Progenitor cell of endocrine pancreas (in vitro differentiated cells): ENCODE data around the gene MRRF. TPM values are rescaled to one million over a fixed set of nuclear protein-coding genes. Genes with fewer than 3 reads are reported as not detected.
"Not testable (repeated sequence)": the region's sequence is repeated elsewhere in the genome, so short reads cannot be mapped to it uniquely, and the experiment has no call there.

Experiments used
- DNase-seq: peaks from one replicate; pipeline ENCODE4 v3.0.0; 2021; ENCODE audit warnings: low spot score; ENCODE audit not compliant: unreplicated experiment
- H3K27ac Mint-ChIP-seq: 2 replicates; pipeline ENCODE4 v1.8.0; 2021; ENCODE audit warnings: mild to moderate bottlenecking, moderate library complexity, mixed read lengths
- H3K27me3 Mint-ChIP-seq: 2 replicates; pipeline ENCODE4 v1.8.0; 2021; ENCODE audit warnings: mixed read lengths
- H3K36me3 Mint-ChIP-seq: 2 replicates; pipeline ENCODE4 v1.8.0; 2022; ENCODE audit warnings: mixed read lengths; ENCODE audit not compliant: insufficient read depth
- H3K4me1 Mint-ChIP-seq: 2 replicates; pipeline ENCODE4 v1.8.0; 2021; ENCODE audit warnings: low read depth, mixed read lengths
- H3K4me3 Mint-ChIP-seq: 2 replicates; pipeline ENCODE4 v1.8.0; 2021; ENCODE audit warnings: low read depth, mild to moderate bottlenecking, moderate library complexity, mixed read lengths
- H3K9me3 Mint-ChIP-seq: 2 replicates; pipeline ENCODE4 v1.8.0; 2021; ENCODE audit warnings: low read depth, mixed read lengths
- total RNA-seq: library from RNA; stranded (reverse); gene quantifications from 2 replicates; pipeline ENCODE4 v1.2.1, GENCODE V29; 2021
- TF ChIP-seq, protein P1 (sequence below): fragments of 200-600 bp; sonication (generic); IDR thresholded peaks from one replicate; pipeline ENCODE4 v1.5.0; 2021; ENCODE audit warnings: antibody characterized with exemption, mild to moderate bottlenecking; ENCODE audit not compliant: unreplicated experiment

The MRRF gene
- total RNA-seq, 1 donor from 2014 or later = 34.3 TPM

DNA sequence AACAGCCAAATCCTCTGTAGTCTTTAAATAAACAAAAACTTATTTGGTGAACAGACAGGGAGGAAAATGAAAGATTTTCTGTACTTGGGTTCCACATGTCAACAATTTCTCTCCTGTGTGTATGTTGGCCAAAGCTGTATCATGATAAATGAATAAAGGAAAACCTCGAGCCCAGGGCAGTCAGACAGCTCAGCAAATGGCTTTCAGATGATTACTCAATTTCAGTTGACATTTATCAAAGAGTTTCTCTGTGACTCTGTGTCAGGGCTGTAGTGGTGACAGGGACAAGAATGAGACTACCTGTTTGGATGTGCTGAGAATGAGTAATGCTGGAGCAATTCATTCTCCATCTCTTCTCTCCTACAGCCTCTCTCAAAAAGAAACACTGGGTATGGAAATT lies 60.4 kb downstream of the MRRF start:
- Mint-ChIP-seq H3K36me3 (peaks cover 11% of the 10 kb centered on the region), H3K4me1 (peaks cover 3% of the 10 kb centered on the region), H3K9me3 (no peaks in the 10 kb centered on the region), H3K27me3 (no peaks in the 10 kb centered on the region), H3K27ac (no peak overlapping the region), H3K4me3 (no peak overlapping the region)
- TF ChIP-seq, protein P1, sequence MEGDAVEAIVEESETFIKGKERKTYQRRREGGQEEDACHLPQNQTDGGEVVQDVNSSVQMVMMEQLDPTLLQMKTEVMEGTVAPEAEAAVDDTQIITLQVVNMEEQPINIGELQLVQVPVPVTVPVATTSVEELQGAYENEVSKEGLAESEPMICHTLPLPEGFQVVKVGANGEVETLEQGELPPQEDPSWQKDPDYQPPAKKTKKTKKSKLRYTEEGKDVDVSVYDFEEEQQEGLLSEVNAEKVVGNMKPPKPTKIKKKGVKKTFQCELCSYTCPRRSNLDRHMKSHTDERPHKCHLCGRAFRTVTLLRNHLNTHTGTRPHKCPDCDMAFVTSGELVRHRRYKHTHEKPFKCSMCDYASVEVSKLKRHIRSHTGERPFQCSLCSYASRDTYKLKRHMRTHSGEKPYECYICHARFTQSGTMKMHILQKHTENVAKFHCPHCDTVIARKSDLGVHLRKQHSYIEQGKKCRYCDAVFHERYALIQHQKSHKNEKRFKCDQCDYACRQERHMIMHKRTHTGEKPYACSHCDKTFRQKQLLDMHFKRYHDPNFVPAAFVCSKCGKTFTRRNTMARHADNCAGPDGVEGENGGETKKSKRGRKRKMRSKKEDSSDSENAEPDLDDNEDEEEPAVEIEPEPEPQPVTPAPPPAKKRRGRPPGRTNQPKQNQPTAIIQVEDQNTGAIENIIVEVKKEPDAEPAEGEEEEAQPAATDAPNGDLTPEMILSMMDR = no peak
- DNase-seq = no peak

GRCh38 chr9:122327175-122327574 lies 62.5 kb downstream of the MRRF start:
- no peak overlapping the region for H3K4me3 Mint-ChIP-seq

DNA sequence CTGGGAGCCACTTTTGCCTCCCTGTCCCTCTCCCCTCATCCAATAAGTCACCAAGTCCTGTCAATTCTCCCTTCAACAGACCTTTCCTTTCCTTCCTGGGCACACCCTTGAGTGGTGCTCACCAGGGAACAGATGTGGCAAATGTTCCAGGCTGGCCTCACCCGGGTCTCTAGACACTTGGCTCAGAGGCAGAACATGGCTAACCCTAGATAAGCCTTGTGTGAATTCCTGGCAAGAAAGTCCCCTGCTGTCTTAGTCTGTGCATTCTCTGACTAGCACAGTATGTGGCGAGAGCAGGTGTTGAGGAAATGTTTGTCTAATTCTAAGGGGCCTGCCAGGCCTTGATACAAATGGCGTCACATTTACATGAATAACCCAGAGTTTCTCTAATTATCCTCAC lies 64.9 kb downstream of the MRRF start:
- Mint-ChIP-seq H3K27ac (no peak overlapping the region), H3K36me3 (peaks cover 2% of the 10 kb centered on the region), H3K4me3 (no peak overlapping the region), H3K9me3 (no peaks in the 10 kb centered on the region), H3K27me3 (peaks cover 5% of the 10 kb centered on the region), H3K4me1 (peaks cover 3% of the 10 kb centered on the region)
- DNase-seq = no peak
- TF ChIP-seq, protein P1 = no peak

More at GRCh38 chr9:122327175-122327574, 62.5 kb downstream of the MRRF start:
- H3K27ac Mint-ChIP-seq = no peak overlapping the region
- TF ChIP-seq, protein P1 = no peak
- H3K27me3 Mint-ChIP-seq = peaks cover 5% of the 10 kb centered on the region
- H3K36me3 Mint-ChIP-seq = peaks cover 11% of the 10 kb centered on the region
- H3K9me3 Mint-ChIP-seq = no peaks in the 10 kb centered on the region
- DNase-seq = no peak
- peaks cover 3% of the 10 kb centered on the region for H3K4me1 Mint-ChIP-seq

GRCh38 chr9:122330466-122330865 lies 65.8 kb downstream of the MRRF start:
- H3K4me1 Mint-ChIP-seq, H3K4me3 Mint-ChIP-seq, H3K36me3 Mint-ChIP-seq, H3K9me3 Mint-ChIP-seq, DNase-seq, H3K27ac Mint-ChIP-seq, H3K27me3 Mint-ChIP-seq: not testable (repeated sequence)

GRCh38 chr9:122331523-122331927 lies 66.8 kb downstream of the MRRF start:
- H3K27ac Mint-ChIP-seq = no peak overlapping the region

GRCh38 chr9:122332083-122332482 lies 67.4 kb downstream of the MRRF start:
- Mint-ChIP-seq H3K4me1 (no peaks in the 10 kb centered on the region), H3K27me3 (peaks cover 14% of the 10 kb centered on the region), H3K27ac (no peak overlapping the region), H3K4me3 (no peak overlapping the region), H3K9me3 (no peaks in the 10 kb centered on the region), H3K36me3 (no peaks in the 10 kb centered on the region)
- DNase-seq = no peak
- TF ChIP-seq, protein P1 = no peak

More at GRCh38 chr9:122331523-122331927, 66.8 kb downstream of the MRRF start:
- H3K36me3 Mint-ChIP-seq = no peaks in the 10 kb centered on the region
- H3K4me1 Mint-ChIP-seq = no peaks in the 10 kb centered on the region
- H3K27me3 Mint-ChIP-seq = peaks cover 12% of the 10 kb centered on the region
- no peak overlapping the region for H3K4me3 Mint-ChIP-seq
- TF ChIP-seq, protein P1 = no peak
- no peak for DNase-seq
- no peaks in the 10 kb centered on the region for H3K9me3 Mint-ChIP-seq
